Measurements from ENCODE around the gene MACROH2A2. TPM values are rescaled to one million over a fixed set of nuclear protein-coding genes. Genes with fewer than 3 reads are reported as not detected.

Gene MACROH2A2
- total RNA-seq, 2 experiments from 2014 or later, result 2.2 TPM

- no peak overlapping the region for H3K27ac ChIP-seq (ENCODE audit: low read depth in 1 of 2, low read length in 2 of 2)
- H3K4me3 Mint-ChIP-seq, result no peak overlapping the region
- TF ChIP-seq CTCF (IDR thresholded peaks at IDR 0.05), result no peak
- H3K4me1 Mint-ChIP-seq (ENCODE audit: low read depth), result peaks cover 6% of the 10 kb centered on the region
- DNase-seq, result no peak
- H3K36me3 ChIP-seq (ENCODE audit: insufficient read depth, low read length), result peaks cover 6% of the 10 kb centered on the region
- peaks cover 9% of the 10 kb centered on the region for H3K4me1 ChIP-seq (ENCODE audit: insufficient read depth, low read length)
- H3K36me3 Mint-ChIP-seq (ENCODE audit: low read depth), result peaks cover 11% of the 10 kb centered on the region
- H3K4me3 ChIP-seq (ENCODE audit: low read length), result no peak overlapping the region
- no peaks in the 10 kb centered on the region for H3K9me3 ChIP-seq (ENCODE audit: control insufficient read depth in 1 of 2, insufficient read depth in 1 of 2, low read length in 2 of 2)
- ATAC-seq (ENCODE audit: poor library complexity), result no peak
- POLR2A ChIA-PET, result no interaction called here
- H3K27ac Mint-ChIP-seq, result no peak overlapping the region
- CTCF ChIA-PET, result interaction anchor here (1.3 kb wide), 1 partner anchor 26 kb away, joined by 5 read pairs; the partner anchor contains the start of gene TYSND1
- intact Hi-C loops (cut with DNase I, micrococcal nuclease), result loop anchor here in 1 of 2 experiments (10.0 kb wide), 1 partner anchor 245 kb away; no protein-coding TSS in a partner anchor
- no peaks in the 10 kb centered on the region for H3K27me3 Mint-ChIP-seq
- H3K9me3 Mint-ChIP-seq, result no peaks in the 10 kb centered on the region
- no peaks in the 10 kb centered on the region for H3K27me3 ChIP-seq (ENCODE audit: control insufficient read depth in 1 of 2, insufficient read depth in 2 of 2, low read length in 2 of 2)
Observed at GRCh38 chr10:70119623-70120022, 67.0 kb downstream of the MACROH2A2 start.

- Mint-ChIP-seq H3K4me3 (no peak overlapping the region), H3K9me3 (no peaks in the 10 kb centered on the region), H3K36me3 (ENCODE audit: low read depth) (peaks cover 11% of the 10 kb centered on the region), H3K27ac (no peak overlapping the region), H3K4me1 (ENCODE audit: low read depth) (peaks cover 6% of the 10 kb centered on the region), H3K27me3 (no peaks in the 10 kb centered on the region)
- Histone ChIP-seq H3K27me3 (ENCODE audit: control insufficient read depth in 1 of 2, insufficient read depth in 2 of 2, low read length in 2 of 2) (no peaks in the 10 kb centered on the region), H3K9me3 (ENCODE audit: control insufficient read depth in 1 of 2, insufficient read depth in 1 of 2, low read length in 2 of 2) (no peaks in the 10 kb centered on the region), H3K4me1 (ENCODE audit: insufficient read depth, low read length) (peaks cover 9% of the 10 kb centered on the region), H3K4me3 (ENCODE audit: low read length) (no peak overlapping the region), H3K36me3 (ENCODE audit: insufficient read depth, low read length) (peaks cover 4% of the 10 kb centered on the region), H3K27ac (ENCODE audit: low read depth in 1 of 2, low read length in 2 of 2) (no peak overlapping the region)
- no peak for TF ChIP-seq CTCF (IDR thresholded peaks at IDR 0.05)
- no peak for DNase-seq
- intact Hi-C loops (cut with DNase I, micrococcal nuclease), result no loop called here
- CTCF ChIA-PET, result interaction anchor here (1.3 kb wide), 1 partner anchor 26 kb away, joined by 5 read pairs; the partner anchor contains the start of gene TYSND1
- ATAC-seq (ENCODE audit: poor library complexity), result no peak
- POLR2A ChIA-PET, result no interaction called here
Observed at GRCh38 chr10:70120417-70120816, 67.8 kb downstream of the MACROH2A2 start.

GRCh38 chr10:70121281-70121949, 68.8 kb downstream of the MACROH2A2 start:
- intact Hi-C loops (cut with DNase I, micrococcal nuclease), result no loop called here
- Mint-ChIP-seq H3K4me3 (no peak overlapping the region), H3K9me3 (no peaks in the 10 kb centered on the region), H3K36me3 (ENCODE audit: low read depth) (peaks cover 4% of the 10 kb centered on the region), H3K27ac (no peak overlapping the region), H3K27me3 (no peaks in the 10 kb centered on the region), H3K4me1 (ENCODE audit: low read depth) (peaks cover under 1% of the 10 kb centered on the region)
- DNase-seq, result no peak
- ChIA-PET POLR2A (interaction anchor here (1.2 kb wide), 1 partner anchor 30 kb away, joined by 3 read pairs; no protein-coding TSS in a partner anchor), CTCF (no interaction called here)
- H3K27me3 ChIP-seq (ENCODE audit: control insufficient read depth in 1 of 2, insufficient read depth in 2 of 2, low read length in 2 of 2), result no peaks in the 10 kb centered on the region
- no peak overlapping the region for H3K4me3 ChIP-seq (ENCODE audit: low read length)
- H3K9me3 ChIP-seq (ENCODE audit: control insufficient read depth in 1 of 2, insufficient read depth in 1 of 2, low read length in 2 of 2), result no peaks in the 10 kb centered on the region
- H3K36me3 ChIP-seq (ENCODE audit: insufficient read depth, low read length), result peaks cover 4% of the 10 kb centered on the region
- TF ChIP-seq CTCF (IDR thresholded peaks at IDR 0.05), result no peak
- ATAC-seq (ENCODE audit: poor library complexity), result no peak
- H3K4me1 ChIP-seq (ENCODE audit: insufficient read depth, low read length), result peaks cover 3% of the 10 kb centered on the region
- no peak overlapping the region for H3K27ac ChIP-seq (ENCODE audit: low read depth in 1 of 2, low read length in 2 of 2)
